ENCODE data around the gene GHRH. TPM values are rescaled to one million over a fixed set of nuclear protein-coding genes. Genes with fewer than 3 reads are reported as not detected.

GHRH gene
- polyA plus RNA-seq, 4 donors = not detected

GRCh38 chr20:37219751-37220668, 41.6 kb downstream of the GHRH start:
- DNase-seq (ENCODE audit: low read depth in 4 of 4, low spot score in 3 of 4) = no peak

- DNase-seq (ENCODE audit: low read depth in 4 of 4, low spot score in 3 of 4) = no peak
Measured at GRCh38 chr20:37218976-37219375, 42.6 kb downstream of the GHRH start.

GRCh38 chr20:37218441-37218840, 43.2 kb downstream of the GHRH start:
- DNase-seq (ENCODE audit: low read depth in 4 of 4, low spot score in 3 of 4) = no peak

GRCh38 chr20:37209661-37210314, 51.8 kb downstream of the GHRH start:
- no peak for DNase-seq (ENCODE audit: low read depth in 4 of 4, low spot score in 3 of 4)

GRCh38 chr20:37209193-37209592, 52.4 kb downstream of the GHRH start:
- DNase-seq (ENCODE audit: low read depth in 4 of 4, low spot score in 3 of 4) = no peak

GRCh38 chr20:37207171-37207570, 54.4 kb downstream of the GHRH start:
- no peak for DNase-seq (ENCODE audit: low read depth in 4 of 4, low spot score in 3 of 4)

- DNase-seq (ENCODE audit: low read depth in 4 of 4, low spot score in 3 of 4) = no peak
Measured at GRCh38 chr20:37205794-37206193, 55.8 kb downstream of the GHRH start.

GRCh38 chr20:37205130-37205529, 56.5 kb downstream of the GHRH start:
- DNase-seq (ENCODE audit: low read depth in 4 of 4, low spot score in 3 of 4) = no peak

GRCh38 chr20:37204056-37204455, 57.6 kb downstream of the GHRH start:
- no peak for DNase-seq (ENCODE audit: low read depth in 4 of 4, low spot score in 3 of 4)

GRCh38 chr20:37202267-37202943, 59.2 kb downstream of the GHRH start:
- no peak for DNase-seq (ENCODE audit: low read depth in 4 of 4, low spot score in 3 of 4)

- no peak for DNase-seq (ENCODE audit: low read depth in 4 of 4, low spot score in 3 of 4)
Measured at GRCh38 chr20:37201827-37202162, 59.8 kb downstream of the GHRH start.

Other genes with a start within 250 kb of the GHRH start
- gene RBL1, start 165.8 kb downstream of the GHRH start, polyA plus RNA-seq (ENCODE audit: insufficient read length in 4 of 4) = 10 to 100 TPM; 10.4 to 13.5 (median 12.5) TPM
- gene RPN2, start 82.5 kb downstream of the GHRH start, polyA plus RNA-seq (ENCODE audit: insufficient read length in 4 of 4) = 100 to 1,000 TPM; 223 to 331 (median 306) TPM
- 1 to 10 TPM; 5.0 to 7.3 (median 6.4) TPM for gene MROH8, start 82.3 kb downstream of the GHRH start, polyA plus RNA-seq (ENCODE audit: insufficient read length in 4 of 4)
- gene MANBAL, start 27.8 kb upstream of the GHRH start, polyA plus RNA-seq (ENCODE audit: insufficient read length in 4 of 4) = 10 to 100 TPM; 52.1 to 75.4 (median 67.1) TPM
- gene SRC, start 84.3 kb upstream of the GHRH start, polyA plus RNA-seq (ENCODE audit: insufficient read length in 4 of 4) = 10 to 100 TPM; 22.3 to 77.9 (median 57.0) TPM

Measured in left renal pelvis (tissue), 4 donors.